GM13977 (cell line): ENCODE data around the gene MALRD1.

Experiments
- DNase-seq: peaks from one replicate; pipeline ENCODE4 v3.0.0; 2012; ENCODE audit warnings: low spot score
- in situ Hi-C: fragments of 300-500 bp; cut with MboI; formaldehyde crosslinking; loops from one replicate; pipeline ENCODE4 v1.12.0; 2022; ENCODE audit warnings: low sequenced_read_pairs, low pct_unique_long_range_greater_than_20kb, mixed read lengths, inconsistent platforms; ENCODE audit not compliant: unreplicated experiment
- TF ChIP-seq, protein P1 (sequence below): IDR thresholded peaks from 2 replicates; pipeline ENCODE4 v1.5.1; 2012; ENCODE audit warnings: mild to moderate bottlenecking, control low read depth; ENCODE audit not compliant: insufficient read depth; ENCODE audit errors: extremely low read depth, missing control alignments

MALRD1 gene

DNA sequence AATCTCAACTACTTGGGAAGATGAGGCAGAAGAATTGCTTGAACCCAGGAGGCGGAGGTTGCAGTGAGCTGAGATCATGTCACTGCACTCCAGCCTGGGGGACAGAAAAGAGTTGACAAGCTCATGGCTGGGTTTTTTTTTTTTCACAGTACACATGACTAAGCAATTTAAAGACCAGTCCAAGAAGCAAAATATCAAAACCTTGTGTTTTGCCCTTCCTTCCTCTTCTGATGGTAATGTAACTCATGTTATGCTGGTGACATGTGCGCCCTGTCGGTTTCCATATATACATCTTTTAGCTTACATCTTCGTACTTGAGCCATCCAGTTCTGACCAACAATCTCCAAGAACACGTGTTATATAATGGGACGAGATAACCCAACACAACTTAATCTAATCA, 530.0 kb downstream of the MALRD1 start:
- in situ Hi-C loops: no loop called here
- DNase-seq: no peak
- TF ChIP-seq, protein P1, sequence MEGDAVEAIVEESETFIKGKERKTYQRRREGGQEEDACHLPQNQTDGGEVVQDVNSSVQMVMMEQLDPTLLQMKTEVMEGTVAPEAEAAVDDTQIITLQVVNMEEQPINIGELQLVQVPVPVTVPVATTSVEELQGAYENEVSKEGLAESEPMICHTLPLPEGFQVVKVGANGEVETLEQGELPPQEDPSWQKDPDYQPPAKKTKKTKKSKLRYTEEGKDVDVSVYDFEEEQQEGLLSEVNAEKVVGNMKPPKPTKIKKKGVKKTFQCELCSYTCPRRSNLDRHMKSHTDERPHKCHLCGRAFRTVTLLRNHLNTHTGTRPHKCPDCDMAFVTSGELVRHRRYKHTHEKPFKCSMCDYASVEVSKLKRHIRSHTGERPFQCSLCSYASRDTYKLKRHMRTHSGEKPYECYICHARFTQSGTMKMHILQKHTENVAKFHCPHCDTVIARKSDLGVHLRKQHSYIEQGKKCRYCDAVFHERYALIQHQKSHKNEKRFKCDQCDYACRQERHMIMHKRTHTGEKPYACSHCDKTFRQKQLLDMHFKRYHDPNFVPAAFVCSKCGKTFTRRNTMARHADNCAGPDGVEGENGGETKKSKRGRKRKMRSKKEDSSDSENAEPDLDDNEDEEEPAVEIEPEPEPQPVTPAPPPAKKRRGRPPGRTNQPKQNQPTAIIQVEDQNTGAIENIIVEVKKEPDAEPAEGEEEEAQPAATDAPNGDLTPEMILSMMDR: no peak

DNA sequence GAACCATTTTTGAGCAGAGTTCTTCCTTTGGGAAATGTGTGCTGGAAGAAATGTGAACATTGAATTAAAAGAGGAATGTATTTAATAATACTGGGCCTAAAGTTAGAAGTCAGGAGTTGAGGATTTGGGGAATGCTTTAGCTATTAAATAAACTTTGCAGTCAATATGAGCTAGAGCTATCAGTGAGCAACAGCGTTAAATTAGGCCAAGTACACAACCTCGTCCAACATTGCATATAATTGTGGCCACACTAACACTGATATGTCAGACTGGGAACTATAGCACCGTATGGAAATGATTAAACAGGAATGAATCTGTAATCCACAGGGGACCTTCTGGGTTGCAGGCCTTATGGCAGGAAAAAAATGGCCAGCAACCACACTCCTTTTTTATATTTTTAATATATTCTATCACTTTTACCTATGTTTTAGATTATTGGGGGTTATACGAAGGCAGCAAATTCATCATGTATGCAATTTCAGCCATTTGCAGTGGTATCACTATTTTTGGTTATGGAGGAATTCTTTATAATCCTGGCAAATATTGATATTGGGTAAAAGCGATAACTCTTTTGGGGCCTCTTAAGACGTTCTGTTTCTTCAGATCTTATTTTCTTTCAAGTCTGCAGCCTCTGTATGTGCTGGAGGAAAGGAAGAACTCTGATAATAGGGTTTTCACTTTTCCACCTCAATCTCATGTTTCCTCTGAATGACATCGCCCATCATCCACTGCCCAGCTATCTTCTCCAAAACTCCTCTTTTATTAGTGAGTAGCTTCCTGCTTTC, 531.4 kb downstream of the MALRD1 start:
- TF ChIP-seq, protein P1: no peak
- DNase-seq: no peak
- in situ Hi-C loops: no loop called here

DNA sequence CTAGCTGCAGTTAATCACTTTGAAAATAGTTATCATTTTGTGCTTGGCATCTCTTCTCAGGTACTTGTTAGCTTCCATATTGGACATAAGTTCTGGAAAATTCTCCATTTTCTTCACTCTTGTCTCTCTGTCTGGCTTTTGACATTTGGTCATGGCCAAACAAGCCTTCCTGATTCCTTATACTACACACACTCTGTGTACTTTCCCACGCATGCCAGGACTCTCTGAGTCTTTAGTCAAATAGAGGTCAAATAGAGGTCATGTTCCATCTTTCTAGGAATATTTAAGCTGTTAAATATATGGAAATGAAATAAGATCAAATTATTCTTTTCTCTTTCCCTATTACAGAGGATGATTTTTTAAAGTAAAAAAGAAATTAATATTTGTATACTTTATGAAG, 532.1 kb downstream of the MALRD1 start:
- TF ChIP-seq, protein P1: no peak
- no peak for DNase-seq
- in situ Hi-C loops: no loop called here

DNA sequence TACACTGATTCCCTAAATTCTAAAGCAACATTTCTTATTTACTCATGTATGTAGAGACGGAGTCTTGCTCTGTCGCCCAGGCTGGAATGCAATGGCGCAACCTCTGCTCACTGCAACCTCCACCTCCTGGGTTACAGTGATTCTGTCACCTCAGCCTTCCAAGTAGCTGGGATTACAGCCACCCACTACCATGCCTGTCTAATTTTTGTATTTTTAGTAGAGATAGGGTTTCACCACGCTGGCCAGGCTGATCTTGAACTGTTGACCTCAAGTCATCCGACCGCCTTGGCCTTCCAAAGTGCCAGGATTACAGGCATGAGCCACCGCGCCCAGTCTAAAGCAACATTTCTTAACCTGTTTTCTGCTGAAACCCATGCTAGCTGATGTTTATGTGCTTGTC, 540.0 kb downstream of the MALRD1 start:
- in situ Hi-C loops: no loop called here
- no peak for DNase-seq
- TF ChIP-seq, protein P1: no peak

DNA sequence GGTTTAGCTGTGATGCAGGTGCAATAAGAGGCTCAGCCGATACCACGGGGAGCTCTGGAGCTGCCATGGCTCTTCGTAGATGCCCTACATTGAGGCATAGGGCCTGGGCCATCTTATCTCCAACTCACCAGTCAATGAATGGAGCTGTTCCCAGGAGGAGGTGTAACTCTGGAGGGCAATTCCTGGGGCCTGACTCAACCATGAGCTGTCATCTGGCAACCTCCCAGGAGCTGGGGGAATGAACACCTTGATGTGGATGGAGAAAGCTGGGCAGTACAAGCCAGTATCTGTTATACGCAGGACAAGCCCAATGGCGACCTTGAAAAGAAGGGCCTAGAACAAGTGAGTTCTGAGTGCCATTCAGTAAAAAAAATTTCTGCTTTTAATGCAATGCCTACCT, 543.7 kb downstream of the MALRD1 start:
- no peak for DNase-seq
- in situ Hi-C loops: no loop called here
- TF ChIP-seq, protein P1: no peak

DNA sequence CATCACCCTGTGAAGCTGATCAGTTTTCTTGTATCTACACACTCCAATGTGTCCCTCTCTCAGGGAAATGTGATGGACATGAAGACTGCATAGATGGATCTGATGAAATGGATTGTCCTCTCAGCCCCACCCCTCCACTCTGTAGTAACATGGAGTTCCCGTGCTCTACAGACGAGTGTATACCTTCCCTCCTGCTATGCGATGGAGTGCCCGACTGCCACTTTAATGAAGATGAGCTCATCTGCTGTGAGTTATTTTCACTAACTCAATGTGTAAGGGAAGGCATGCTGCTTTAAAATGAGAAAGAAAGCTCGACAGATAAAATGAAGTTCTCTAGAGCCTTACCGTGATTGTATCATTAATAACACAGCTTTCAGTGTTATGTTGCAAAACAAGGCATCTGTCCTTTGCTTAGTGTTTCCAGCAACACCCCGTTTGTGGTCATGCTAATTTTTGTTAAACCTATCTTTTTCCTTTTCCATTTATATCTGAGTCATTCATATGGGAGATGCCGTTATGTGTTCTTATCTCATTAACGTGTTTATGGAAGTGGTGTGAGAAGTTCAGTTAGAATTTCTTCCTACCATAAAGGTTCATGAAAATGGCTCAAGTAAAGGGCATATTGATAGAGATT, 546.7 kb downstream of the MALRD1 start:
- DNase-seq: no peak
- TF ChIP-seq, protein P1: no peak
- in situ Hi-C loops: no loop called here
